HG03432 (cell line): Measurements from ENCODE around the gene PLXNA4.

Experiments used
- ATAC-seq: cut with Tn5 transposase; IDR thresholded peaks from one replicate; pipeline ENCODE4 v1.9.1; 2021; ENCODE audit warnings: mild to moderate bottlenecking, moderate library complexity; ENCODE audit not compliant: unreplicated experiment

Gene PLXNA4

DNA sequence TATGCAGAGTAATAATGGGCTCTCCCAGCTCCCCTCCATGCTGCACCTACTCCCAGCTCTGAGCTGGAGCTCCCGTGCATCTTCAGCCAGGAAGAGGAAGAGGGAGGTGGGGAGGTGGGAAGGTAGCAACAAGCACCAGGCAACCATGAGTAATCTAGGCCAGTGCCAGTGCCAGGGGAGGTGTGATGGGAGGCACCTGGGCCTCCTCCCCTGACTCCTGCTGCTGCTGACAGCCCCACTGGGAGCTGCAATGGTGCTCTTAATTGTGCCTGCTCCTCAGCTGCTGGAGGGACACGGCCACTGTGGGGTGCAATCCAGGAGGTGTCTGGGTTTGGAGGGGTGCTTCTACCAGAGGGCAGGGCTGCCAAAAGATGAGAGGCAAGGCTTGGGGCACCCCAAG lies 243.0 kb downstream of the PLXNA4 start:
- no peak for ATAC-seq

DNA sequence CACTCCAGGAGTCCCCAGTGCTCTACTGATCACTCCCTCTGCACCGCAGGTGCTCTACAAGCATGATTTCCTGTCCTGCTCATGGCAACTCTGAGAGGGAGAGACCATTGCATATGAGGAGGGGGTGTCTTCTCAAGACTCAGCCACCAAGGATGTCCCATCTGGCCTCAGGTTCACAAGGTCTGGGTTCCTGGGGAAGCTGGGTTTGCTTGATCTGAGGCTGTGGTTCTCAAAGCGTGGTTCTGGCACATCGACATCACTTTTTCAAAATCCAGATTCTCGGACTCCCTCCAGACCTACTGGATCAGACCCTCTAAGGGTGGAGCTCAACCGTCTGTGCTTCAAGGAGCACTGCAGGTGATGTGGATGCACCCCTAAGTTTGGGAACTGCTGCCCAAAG lies 247.5 kb downstream of the PLXNA4 start:
- ATAC-seq: no peak

GRCh38 chr7:132328047-132328620 lies 248.1 kb downstream of the PLXNA4 start:
- ATAC-seq: no peak

DNA sequence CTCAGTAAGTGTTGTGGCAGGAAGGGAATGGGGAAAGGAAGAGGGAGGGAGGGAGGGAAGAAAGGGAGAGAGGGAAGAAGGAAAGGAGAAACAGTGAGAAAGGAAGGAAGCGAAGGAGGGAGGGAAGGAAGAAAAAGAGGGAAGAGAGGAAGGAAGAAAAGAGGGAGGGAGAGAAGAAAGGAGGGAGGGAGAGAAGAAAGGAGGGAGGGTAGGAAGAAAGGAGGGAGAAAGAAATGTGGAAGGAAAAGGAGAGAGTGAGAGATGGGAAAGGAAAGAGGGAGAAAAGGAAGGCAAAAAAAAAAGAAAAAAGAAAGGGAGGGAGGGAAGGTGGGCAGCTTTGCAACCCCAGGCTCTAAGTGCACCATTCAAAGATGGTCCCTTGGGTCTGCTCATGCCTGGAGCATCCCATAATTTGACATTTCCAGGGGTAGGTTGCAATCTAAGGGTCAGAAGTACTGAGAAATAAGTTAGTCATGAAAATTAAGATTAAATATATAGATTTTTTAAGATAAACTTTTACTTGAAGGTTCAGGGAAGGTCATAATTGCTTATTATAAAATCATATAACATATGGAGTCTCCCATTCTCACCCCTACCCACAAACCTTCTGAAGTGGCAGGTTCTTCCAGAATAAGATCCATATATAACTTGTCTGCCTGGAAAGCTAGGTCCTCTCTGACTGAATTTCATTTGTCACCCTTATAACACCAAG lies 249.2 kb downstream of the PLXNA4 start:
- ATAC-seq: no peak

- no peak for ATAC-seq
These were observed 253.3 kb downstream of the PLXNA4 start for GRCh38 chr7:132322970-132323369.

- ATAC-seq: no peak
These were observed 254.9 kb downstream of the PLXNA4 start for GRCh38 chr7:132321387-132321786.

DNA sequence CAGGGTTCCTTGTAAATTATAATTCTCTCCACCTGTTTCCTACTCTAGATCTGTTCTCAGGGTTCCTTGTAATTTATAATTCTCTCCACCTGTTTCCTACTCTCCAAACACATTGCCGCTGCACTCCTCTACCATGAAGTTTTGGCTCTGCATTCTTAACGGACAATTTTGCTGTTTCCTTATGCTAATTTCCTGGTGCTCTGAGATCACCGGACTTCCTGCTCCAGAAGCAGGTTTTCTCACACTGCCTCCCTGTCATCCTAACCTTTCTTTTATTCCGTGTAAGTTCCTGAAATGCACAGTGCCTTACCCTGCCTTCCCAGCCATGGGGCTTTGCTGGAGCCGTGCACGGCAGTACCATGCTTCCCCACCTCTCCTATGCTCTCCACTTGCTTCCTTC lies 256.8 kb downstream of the PLXNA4 start:
- no peak for ATAC-seq

DNA sequence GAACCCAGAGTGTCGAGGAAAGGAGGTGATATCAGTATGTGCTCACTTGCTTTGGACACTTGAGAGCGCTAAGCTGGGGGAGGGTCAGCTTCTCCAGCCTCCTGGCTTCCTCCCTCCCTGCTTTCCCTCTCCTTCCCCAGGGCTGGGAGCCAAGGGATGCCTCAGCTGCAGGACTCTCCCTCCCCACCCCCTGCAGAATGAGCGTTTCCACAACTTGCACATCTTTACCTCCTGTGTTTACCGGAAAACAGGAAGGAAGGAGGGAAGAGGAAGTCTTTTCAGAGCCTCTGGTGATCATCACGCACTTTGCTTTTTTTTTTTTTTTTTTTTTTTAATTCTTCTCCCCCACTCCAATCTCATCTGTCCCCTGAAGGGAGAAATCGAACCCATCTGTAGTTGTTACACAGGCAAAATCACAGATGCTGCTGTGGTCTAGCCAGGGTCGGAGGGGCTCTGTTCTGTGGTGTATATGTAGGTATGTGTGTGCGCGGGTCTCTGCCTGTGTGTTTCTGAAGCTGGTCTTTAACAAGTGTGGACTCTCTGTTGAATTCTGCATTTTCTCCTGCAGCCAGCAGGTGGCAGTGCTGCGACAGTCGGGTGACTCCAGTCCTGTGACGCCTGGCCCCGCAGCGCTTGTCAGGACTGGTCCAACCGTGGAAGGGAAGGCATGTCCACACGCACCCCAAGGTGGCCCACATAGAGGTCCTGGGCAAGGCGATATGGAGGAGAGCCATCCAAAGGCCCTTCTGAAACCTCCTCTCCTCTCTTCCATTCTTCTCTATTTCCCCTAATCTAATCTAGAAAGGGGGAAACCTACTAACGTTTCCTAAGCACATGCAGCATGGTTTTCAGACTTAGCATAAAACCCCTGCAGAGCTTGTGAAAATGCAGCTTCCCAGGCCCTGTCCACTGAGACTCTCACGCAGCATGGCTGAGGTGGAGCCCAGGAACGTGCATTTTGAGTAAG lies 257.6 kb downstream of the PLXNA4 start:
- peak; percentile 91 for ATAC-seq

DNA sequence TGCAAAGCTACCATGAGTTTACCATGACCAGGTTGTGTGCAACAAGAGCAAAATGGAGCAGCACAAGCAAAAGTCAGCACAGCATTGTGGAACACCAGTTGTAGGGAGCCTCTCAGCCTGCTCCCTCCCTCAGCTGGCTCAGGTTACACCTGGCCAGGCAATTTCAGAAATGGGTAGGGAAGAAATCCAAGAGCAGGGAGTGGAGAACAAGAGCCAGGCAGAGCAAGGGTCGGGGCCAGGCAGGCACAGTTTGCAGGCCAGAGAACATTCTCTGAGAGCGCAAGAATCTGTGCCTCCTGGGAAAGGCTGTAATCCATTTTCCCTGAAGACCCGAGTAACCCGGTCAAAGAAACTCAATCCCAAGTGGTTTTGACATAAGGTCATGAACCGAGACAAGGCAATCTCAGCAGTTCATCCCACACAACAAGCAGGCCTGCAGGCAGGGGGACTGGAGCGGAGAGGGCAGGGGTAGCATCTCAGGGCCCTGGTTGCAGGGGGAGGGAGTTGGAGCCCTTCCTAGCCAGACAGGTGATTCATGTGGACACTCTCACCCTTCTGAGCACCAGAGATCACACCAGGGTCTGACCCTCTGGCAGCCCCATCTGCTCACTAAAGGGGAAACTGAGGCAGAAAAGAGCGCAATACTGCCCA lies 258.4 kb downstream of the PLXNA4 start:
- no peak for ATAC-seq

DNA sequence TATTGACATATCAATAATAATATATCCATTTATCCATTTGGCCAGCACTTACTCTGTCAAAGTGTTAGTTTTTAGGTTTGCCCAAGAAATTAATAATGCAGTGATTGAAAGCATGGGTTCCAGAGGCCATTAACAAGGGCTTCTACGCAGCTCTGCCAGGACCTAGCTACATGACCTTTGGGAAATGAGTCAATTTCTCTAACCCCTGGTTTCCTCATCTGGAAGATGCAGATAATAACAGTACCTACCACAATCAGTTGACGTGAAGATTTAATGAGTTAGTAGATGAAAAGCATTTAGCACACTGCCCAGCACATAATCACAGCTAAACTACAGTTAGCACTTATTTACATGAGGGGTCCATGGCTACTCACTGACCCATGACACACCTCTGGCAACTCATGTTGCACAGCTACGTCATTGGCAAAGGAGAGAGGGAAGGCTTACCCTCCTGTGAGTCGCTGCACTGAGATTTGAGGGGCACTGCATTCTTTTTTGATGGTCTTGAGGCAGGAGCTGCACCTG lies 263.7 kb downstream of the PLXNA4 start:
- no peak for ATAC-seq

- ATAC-seq: no peak
These were observed 264.5 kb downstream of the PLXNA4 start for GRCh38 chr7:132311733-132312132.

GRCh38 chr7:132309102-132309805 lies 267.0 kb downstream of the PLXNA4 start:
- no peak for ATAC-seq

DNA sequence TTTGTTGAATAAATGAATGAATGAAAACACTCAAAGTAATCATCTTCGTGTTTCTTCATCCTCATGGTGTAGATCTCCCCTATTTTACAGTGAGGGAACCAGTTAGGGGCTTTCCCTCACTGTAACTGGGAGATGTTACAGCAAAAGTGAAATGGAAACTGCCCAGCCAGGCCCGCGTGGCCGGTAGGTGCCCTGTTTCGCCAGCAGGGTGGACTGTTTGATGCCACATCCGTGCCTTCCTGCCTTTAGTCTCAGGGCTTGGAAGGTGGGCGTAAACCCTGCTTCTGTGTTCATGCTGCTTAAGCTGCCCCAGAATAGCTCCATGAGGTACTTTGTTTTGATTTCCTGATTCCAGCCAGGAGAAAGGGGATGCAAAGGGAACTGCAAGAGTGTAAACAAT lies 268.8 kb downstream of the PLXNA4 start:
- ATAC-seq: no peak

GRCh38 chr7:132300599-132301277 lies 275.5 kb downstream of the PLXNA4 start:
- no peak for ATAC-seq

DNA sequence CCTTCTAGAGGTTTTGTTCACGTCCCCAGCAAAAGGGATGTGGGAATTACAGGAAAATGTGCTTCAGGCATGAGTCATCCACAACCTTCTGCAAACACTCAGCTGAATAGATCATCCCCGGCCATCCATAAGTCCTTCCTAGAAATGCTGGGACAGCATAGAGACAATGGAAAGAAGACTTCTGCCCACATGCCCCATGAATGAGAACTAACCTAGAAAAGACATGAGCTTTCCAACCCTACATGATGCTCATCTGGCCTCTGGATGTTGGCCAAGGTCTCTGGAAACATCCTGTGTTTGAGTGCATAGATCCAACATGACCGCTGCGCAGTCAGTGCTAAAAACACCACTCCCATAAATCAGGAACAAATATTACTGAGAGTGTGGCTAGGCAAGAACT lies 277.5 kb downstream of the PLXNA4 start:
- ATAC-seq: no peak

DNA sequence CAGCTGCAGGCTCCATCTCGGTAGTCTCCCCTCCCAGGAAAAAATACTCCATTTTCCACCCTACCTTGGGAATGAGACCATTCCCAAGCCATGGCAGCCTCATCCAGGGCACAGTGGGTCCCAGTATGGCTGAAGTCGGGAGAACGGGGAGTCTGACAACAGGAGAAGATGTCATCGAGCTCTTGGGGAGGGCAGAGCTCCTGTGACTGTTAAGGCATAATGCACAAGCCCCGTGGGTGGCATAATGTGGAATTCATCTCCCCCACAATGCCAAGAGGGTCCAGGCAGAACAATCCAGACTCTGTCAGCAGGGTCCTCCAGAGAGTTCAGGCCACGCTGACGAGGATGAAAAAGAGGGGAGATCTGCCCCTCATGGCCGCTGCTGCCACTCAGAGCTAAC lies 279.4 kb downstream of the PLXNA4 start:
- ATAC-seq: no peak

DNA sequence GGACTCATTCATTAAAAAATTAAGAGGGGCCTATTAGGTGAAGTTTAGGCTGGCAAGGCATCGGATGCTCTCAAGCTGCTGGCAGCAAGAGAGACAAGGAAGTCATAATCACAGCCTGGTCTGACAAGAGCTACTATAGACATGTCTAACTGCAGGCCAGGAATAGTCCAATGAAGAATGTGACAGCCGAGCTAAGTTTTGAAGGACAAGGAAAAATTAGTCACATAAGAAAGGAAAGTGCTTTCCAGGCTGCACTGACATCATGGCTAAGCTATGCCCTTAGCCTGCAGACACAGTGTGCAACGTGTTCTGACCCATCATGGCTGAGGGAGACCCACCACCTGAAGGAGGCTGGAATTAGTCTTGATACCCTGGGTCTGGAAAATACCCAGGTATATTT lies 281.1 kb downstream of the PLXNA4 start:
- ATAC-seq: no peak

- ATAC-seq: no peak
These were observed 283.5 kb downstream of the PLXNA4 start for GRCh38 chr7:132292803-132293202.

GRCh38 chr7:132291481-132291880 lies 284.8 kb downstream of the PLXNA4 start:
- no peak for ATAC-seq

GRCh38 chr7:132290021-132290420 lies 286.2 kb downstream of the PLXNA4 start:
- ATAC-seq: no peak
